ENCODE data around the gene TOP2A.
"Not testable (repeated sequence)": the region's sequence is repeated elsewhere in the genome, so short reads cannot be mapped to it uniquely, and the experiment has no call there.

The TOP2A gene

GRCh38 chr17:40431231-40431602 is 13.5 kb upstream of the TOP2A start:
- DNase-seq: no peak

DNA sequence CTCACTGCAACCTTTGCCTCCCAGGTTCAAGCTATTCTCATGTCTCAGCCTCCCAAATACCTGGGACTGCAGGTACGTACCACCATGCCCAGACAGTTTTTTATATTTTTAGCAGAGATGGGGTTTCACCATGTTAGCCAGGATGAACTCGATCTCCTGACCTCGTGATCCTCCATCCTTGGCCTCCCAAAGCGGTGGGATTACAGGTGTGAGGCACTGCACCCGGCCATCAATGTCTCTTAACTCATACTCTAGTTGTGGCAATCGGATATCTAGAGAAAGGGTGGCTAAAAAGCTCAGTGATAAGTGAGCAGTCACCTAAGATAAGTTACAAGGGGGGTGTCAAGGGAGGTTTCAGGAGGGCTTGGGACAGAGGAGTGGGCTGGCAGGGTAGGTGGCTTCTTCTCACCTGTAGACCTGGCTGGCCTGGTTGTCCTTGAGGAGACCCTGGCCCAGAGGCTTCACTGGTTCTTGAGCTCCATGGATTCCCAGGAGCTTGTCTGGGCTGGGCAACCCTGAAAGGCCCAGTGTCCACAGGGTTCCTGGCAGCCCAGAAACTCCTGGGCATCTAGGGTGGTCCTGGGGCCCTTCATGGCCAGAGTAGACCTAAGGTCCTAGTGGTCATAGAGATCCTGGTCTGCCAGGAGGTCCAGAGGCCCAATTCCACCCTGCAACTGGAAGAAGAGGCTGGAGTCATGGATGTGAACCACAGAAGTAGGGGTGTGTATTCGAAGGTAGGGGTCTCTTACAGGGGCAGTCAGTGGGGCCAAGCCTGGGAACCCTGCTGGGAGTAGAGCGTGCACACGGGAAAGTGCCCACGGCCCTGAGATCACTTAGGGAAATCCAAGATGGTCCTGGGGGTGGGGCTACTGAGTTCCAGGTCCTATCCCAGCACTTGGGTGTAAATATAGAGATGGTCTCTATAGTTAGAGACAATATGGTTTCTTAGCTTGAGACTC is 12.9 kb upstream of the TOP2A start:
- DNase-seq: no peak

DNA sequence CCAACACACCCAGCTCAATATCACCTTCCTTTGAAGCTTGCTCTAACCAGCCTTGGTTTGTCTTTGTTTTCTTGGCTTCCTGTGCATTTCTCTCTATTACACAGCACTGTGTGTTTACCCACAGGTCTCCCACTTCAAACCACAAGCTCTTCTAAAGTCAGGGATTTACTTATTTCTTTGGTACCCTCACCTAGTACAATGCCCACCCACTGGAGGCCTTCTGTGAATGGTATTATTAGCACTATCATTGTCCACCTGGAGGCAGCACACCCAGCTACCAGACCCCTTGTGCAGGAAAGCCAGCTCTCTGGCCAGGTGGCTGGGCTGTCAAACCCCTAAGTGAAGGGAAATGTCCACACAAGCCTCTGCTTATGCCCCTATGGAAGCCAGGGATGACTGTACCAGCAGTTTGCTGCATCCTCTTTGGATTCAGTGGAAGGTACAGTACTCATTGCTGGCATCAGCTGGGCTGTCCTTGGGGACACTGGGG is 9.4 kb upstream of the TOP2A start:
- DNase-seq: no peak

GRCh38 chr17:40425741-40426140 is 8.0 kb upstream of the TOP2A start:
- no peak for DNase-seq

DNA sequence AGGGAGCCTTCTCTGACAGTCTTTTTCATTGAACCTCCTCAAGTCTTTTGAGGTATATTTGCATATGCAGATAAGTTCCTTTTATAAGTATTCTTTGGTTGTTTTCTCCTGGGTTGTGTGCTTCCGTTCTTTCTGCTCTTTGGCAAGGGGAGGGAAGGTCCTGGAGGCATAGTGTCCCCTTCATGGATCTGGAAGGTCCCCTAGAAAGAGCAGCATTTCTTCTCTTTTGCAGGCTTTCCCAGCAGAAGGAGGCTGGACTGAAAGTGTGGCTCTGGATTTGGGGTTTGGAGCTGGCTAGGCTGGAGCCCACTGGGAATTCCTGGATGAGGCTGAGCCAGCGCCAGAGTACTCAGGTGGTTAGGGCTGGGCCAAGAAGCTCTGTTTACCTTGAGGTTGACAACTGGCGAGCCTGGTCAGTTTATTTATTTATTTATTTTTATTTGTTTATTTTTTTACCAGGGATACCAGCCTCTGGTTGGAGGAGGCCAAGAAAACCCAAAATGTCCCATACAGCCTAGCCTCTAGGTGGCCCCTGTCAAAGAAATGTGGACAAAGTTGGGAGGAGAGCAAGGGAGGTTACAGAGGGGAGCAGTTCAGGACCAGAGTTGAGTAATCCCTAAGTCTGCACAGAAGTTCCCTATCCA is 5.4 kb upstream of the TOP2A start:
- DNase-seq: no peak

DNA sequence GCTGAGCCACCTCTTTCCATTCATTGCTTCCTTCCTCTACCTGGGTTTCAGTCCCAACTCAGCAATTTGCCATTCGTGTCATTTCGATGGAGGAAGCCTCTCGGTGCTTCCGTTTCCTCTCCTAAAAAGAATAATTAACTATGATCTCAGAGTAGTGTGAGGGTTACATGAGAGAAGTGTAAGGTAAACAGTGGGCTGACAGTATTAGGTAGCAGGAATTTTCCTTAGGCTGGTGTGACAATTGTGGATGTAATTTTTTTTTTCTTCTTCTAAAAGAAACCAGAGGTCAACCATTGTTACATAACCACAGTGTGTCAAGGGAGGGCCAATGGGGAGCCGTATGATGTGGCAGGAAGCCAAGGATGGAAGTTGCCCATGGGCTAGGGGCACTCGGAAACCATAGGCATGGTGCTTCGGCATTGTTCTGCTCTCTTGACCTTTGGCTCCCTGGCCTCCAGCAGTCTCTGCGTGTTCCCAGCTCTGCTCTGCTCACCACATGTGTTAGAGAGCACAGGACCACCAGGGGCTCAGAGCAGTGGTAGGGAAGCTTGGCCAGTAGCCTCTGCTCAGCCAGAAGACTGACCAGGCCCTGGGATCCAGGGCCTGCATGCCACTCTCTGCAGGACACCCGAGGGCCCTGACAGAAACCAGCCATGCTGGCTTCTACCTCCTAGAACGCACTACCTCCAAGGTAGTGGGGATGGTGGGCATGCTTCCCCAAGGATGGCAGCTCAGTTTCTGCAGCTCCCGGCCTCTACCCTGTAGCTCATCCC is 2.0 kb upstream of the TOP2A start:
- DNase-seq: no peak

DNA sequence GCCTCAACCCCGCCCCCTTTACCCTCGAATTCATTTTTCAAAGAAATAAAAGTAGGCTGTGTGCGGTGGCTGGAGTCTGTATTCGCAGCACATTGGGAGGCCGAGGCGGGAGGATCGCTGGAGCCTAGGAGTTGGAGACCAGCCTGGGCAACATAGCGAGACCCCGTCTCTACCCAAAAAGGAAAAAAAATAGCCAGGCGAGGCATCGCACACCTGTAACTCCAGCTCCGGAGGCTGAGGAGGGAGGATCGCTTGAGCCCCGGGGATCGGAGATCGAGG is 671 bp upstream of the TOP2A start:
- DNase-seq: no peak

GRCh38 chr17:40417258-40417608 is 463 bp downstream of the TOP2A start:
- DNase-seq: peak; percentile 46

DNA sequence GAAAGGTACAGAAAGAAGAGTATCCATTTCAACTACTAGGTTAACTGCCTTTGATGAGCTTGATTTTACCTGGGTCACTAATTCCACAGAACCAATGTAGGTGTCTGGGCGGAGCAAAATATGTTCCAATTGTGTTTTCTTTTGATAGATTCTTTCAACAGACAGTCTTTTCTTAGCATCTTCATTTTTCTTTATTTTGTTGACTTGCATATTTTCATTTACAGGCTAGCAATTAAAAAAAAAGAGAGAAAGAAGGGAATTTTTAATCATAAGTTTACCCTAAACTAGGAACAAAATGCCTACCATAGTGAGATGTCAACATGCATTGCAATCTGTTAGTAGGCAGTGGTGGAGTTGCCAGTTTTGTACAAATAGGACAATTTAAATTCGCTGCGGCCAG is 1.0 kb downstream of the TOP2A start:
- DNase-seq: no peak

DNA sequence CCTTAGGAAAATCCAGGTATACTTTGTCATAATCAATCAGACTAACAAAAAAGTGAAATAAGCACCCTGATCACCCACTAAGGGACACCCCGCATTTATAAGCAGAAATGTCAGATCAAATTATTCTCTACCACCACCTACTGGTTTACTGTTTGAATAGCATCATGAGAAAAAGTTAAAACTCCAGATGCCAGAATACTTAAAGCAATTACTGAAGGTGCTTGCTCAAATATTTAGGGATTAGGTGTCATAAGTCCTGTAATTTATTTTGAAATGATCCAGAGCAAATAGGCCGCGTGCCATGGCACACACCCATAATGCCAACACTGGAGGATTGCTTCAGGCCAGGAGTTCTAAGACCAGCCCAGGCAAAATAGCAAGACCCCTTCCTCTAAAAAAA is 2.3 kb downstream of the TOP2A start:
- DNase-seq: peak; percentile 73

DNA sequence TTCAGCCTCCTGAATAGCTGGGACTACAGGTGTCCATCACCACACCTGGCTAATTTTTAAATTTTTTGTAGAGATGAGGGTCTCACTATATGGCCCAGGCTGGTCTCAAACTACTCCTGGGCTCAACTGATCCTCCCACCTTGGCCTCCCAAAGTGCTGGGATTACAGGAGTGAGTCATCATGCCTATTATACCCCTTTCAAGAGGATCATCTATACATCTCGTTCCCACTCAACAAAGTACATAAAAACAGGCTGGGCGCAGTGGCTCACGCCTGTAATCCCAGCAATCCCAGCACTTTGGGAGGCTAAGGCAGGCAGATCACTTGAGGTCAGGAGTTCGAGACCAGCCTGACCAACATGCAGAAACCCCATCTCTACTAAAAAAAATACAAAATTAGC is 3.4 kb downstream of the TOP2A start:
- not testable (repeated sequence) for DNase-seq

DNA sequence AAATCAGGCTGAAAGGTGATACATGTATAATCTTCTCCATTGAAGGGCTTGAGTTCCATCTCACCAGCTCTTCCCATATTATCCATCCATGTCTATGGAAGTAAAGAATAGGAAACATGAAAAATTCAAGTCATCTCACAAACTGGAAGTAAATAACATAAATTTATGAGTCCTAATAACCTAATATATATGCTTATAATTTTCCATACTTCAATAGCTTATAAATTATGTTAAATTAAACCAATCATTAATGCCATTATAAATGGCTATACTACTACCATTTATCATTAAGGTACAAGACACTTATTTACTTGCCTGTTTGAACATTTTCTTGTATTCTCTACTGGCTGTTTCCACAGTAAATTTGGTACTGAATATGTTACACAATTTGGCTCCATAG is 4.8 kb downstream of the TOP2A start:
- no peak for DNase-seq

GRCh38 chr17:40411821-40412220 is 5.9 kb downstream of the TOP2A start:
- DNase-seq: no peak

DNA sequence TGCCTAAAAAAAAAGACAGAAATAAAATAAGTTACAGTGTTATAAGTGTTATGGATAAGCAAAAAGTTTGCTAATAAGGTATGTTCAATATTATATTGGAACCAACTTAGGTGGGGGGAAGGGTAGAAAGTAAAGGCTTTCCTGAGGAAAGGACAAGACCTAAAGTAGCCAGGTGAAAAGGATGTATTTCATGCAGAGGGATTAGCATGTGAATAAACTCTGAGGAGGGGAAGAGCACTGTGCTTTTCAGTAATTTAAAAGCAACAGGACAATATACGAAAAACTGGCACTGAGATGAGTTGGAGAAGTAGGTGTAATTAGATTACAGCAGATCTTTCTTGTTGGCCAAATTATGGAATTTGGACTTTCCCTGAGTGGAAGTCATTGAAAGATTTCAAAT is 7.6 kb downstream of the TOP2A start:
- no peak for DNase-seq

- DNase-seq: not testable (repeated sequence)
Observed at GRCh38 chr17:40409540-40409939, 8.2 kb downstream of the TOP2A start.

DNA sequence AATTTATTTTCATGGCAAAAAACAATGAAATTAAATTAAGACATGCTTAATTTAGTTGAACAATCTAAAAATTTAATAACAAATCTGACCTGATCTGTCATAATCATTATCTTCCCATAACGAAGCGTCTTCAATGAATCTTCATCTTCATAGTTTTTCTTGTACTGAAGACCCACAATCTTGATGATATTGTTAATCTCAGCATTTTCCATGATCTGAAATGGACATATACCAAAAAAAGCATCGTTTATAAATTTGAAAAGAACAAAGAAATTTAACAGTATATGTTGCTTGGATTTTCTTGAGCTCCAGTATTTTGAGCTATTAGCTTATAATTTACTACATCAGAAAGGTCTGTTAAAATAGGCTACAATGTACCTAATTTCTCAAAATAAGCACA is 10.2 kb downstream of the TOP2A start:
- DNase-seq: no peak

DNA sequence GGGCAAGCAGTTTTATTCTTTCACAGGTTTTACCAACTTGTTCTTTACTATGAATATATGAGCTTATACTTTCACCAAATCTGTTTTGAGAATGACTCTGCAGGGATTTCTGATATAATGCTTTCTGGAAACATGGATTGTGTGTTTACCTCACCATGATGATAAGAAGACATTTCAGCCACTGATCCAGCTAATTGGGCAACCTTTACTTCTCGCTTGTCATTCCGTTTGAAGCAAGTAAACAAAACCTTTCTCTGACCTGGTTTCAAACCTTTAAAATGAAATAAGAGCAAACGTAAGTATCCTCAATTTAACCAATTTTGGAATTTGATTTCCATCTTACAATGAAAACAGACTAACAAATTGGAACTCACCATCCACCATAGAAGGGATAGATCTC is 13.7 kb downstream of the TOP2A start:
- no peak for DNase-seq

DNA sequence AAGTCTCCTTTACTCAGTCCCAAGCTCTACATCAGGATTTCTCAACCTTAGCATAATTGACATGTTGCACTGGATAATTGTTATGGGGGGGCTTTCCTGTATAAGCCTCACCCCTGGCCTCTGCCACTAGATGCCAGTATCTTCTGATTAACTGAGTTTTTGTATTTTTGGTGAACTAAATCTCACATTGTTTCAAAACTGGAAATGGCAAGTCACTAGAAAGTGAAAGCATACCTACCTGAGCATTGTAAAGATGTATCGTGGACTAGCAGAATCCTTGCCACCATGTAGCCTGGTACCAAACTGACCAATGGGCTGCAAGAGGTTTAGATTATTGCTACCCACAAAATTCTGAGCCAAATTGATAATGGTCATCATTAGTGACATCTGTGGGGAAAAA is 15.0 kb downstream of the TOP2A start:
- DNase-seq: no peak

GRCh38 chr17:40399185-40399584 is 18.5 kb downstream of the TOP2A start:
- DNase-seq: peak; percentile 77

- DNase-seq: not testable (repeated sequence)
Observed at GRCh38 chr17:40386555-40386954, 31.1 kb downstream of the TOP2A start.

DNA sequence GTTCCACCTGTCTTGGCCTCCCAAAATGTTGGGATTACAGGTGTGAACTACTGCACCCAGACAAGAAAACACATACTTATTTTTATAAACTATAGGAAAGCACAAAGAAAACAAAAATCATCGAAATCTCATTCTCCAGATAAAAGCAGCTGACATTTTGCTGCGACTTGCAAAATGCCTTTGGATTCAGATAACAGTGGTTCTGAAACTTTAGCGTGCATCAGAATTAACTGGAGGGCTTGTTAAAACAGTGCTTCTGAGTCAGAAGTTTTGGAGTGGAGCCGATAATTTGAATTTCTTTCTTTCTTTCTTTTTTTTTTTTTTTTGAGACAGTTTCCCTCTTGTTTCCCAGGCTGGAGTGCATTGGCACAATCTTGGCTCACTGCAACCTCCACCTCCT is 35.4 kb downstream of the TOP2A start:
- no peak for DNase-seq

GRCh38 chr17:40378966-40379365 is 38.7 kb downstream of the TOP2A start:
- DNase-seq: no peak

DNA sequence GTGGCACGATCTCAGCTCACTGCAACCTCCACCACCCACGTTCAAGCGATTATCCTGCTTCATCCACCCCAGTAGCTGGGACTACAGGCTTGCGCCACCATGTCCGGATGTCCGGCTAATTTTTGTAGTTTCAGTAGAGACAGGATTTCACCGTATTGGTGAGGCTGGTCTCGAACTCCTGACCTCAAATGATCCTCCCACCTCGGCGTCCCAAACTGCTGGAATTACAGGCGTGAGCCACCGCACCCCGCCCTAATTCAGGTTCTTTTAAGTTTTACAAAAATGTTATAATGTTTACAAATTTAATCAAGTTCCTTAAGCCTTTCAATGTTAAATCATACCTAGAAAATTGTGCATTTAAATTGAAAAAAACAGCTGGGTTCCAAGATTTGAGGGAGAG is 39.9 kb downstream of the TOP2A start:
- DNase-seq: no peak

DNA sequence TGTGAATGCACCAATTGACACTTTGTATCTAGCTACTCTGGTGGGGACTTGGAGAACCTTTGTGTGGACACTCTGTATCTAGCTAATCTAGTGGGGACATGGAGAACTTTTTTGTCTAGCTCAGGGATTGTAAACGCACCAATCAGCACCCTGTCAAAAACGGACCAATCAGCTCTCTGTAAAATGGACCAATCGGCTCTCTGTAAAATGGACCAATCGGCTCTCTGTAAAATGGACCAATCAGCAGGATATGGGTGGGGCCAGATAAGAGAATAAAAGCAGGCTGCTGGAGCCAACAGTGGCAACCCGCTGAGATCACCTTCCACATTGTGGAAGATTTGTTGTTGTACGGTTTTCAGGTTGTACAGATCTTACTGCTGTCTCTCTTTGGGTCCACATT is 41.2 kb downstream of the TOP2A start:
- DNase-seq: not testable (repeated sequence)
